Measurements from ENCODE around the gene COPG1.

The COPG1 gene

DNA sequence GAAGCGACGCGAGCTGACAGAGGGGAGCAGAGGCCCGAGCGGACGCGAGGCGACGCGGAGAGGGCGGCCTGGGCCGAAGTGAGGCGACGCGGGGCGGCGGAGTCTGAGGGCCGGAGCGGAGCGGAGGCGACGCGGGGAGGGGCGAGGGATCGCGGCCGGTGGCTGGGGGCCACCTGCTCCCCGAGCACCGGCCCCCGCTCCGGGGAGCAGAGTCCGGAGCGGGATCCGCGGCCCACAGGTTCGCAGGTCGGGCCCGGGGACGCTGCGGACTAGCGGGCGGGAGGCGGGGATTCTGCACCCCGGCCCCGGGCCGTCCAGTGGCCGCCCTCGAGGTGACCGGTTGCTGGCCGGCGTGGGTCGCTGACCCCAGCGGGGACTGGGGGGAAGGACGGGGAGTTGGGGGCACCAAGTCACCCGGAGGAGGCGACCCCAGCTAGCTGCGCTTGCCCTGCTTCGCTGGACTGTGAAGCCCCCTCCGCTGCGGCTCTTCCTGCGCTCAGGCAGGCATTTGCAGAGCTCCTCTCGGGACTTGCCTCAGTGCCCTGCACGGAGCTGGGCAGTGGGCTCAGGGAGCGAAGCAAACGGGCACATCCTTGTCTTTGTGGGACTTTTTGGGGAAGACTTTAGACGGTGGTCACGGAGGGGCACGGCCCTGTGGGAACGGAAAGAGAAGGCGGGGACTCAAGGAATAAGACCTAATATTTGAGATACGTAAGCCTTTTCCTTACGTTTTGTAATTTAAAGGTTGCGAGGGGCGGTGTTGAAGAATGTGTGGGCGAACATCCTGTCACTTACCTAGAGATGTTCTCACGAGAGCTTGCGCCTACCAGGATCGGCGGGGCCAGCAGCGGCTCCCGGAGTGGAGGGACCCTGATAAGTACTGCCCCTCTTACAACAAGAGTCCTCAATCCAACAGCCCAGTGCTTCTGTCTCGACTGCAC lies 29.8 kb downstream of the COPG1 start:
- peak; percentile 26 to 31 for ATAC-seq

DNA sequence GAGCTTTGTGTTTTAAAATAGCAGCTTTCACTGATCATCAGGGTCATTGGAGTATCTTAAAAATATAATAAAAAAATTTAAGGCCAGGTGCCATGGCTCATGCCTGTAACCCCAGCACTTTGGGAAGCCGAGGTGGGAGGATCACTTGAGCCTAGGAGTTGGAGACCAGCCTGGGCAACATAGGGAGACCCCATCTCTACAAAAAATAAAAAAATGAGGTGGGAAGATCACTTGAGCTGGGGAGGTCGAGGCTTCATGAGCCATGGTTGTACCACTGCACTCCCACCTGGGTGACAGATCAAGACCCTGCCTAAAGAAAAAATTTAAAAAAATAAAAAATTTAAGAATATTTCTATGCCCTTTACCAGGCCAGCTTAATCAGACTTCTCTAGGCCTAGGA lies 30.8 kb downstream of the COPG1 start:
- ATAC-seq: no peak

GRCh38 chr3:129281726-129282125 lies 32.3 kb downstream of the COPG1 start:
- no peak for ATAC-seq

DNA sequence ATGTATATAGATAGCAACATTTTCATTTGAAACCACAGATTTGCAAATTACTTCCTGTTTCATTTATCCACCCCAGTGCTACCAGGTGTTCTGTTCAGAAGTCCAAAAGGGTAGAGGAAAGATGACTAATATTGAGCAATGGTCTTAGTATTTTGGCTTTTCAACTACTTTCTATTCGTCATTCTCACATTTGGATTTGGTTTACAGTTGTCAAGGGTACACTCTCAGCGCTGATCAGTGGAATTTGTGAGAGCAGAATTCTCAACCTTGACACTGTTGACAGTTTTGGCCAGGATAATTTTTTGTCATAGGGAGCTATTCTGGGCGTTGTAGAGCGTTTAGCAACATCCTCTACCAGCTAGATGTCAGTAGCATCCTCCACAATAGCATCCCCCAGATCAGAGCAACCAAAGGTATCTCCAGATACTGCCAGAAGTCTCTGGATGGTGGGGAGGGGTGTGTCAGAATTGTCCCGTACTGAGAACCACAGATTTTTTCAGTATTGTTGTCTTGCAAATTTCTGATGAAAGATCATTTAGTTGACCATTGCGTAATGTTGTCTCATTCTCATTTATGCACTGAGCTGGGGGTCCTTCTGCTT lies 33.4 kb downstream of the COPG1 start:
- peak; percentile 56 to 64 for ATAC-seq

GRCh38 chr3:129286081-129286480 lies 36.7 kb downstream of the COPG1 start:
- ATAC-seq: no peak

GRCh38 chr3:129288446-129288845 lies 39.0 kb downstream of the COPG1 start:
- no peak for ATAC-seq

- no peak for ATAC-seq
These were observed 40.0 kb downstream of the COPG1 start for GRCh38 chr3:129289201-129289921.

- ATAC-seq: no peak
These were observed 42.0 kb downstream of the COPG1 start for GRCh38 chr3:129291236-129291886.

- no peak for ATAC-seq
These were observed 45.9 kb downstream of the COPG1 start for GRCh38 chr3:129295286-129295685.

DNA sequence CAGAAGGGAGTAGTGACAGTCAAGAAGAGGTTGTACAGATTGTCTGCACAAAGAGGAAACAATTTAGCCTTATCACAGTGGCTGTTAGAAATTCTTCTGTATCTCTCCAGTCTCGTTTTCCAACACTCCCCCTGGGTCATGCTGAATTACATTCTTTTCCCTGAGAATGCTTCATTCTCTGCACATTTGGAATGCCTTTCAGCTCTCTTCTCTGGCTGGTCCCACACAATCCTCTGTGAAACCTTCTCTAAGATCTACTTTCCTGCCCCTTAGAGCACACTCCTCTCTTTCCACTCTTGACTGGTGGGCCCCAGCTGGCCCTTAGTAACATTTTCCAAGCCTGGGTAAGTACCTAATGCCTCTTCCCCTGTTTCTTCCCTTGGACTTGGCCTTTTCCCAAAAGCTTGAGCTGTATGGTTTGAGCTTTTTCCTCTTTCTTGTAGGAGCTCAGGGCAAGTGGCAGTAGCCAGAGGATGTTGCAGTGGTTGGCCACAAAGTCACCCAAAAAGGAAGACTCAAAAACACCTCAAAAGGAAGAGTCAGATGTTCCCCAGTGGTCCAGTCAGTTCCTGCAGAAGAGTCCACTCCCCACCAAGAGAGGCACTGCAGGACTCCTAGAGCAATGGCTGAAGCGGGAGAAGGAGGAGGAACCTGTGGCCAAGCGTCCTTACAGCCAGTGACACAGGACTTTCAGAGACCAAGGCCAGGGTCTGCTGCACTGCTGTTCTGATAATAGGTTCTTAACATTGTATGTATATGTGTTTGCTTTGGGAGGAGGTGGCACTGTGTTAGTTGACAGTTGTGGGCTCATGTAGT lies 54.9 kb downstream of the COPG1 start:
- ATAC-seq: no peak

- ATAC-seq: no peak
These were observed 55.5 kb downstream of the COPG1 start for GRCh38 chr3:129304962-129305222.

DNA sequence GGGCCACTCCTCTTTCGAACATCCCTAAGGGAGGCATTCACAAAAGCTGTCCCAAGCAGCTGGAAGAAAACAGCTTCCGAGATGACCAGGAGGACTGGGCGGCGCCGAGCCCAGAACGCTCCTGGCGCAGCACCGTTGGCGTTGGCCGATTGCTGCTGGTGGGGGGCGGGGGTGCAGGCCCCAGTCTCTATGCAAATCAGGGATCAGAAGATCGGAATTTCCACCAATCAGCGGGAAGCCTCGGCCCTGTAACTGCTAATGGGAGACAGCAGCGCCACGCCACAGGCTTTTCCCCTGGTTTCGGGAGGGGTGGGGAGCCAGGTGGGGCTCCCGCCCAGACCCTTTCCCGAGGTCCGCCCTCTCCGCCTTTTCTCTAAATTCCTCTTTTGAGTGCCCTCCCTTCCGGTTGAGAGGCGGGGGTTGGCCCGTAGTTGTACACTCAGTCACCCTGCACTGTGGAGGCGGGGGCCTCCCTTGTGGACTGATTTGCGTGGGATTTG lies 56.2 kb downstream of the COPG1 start:
- ATAC-seq: peak; percentile 39 to 51

DNA sequence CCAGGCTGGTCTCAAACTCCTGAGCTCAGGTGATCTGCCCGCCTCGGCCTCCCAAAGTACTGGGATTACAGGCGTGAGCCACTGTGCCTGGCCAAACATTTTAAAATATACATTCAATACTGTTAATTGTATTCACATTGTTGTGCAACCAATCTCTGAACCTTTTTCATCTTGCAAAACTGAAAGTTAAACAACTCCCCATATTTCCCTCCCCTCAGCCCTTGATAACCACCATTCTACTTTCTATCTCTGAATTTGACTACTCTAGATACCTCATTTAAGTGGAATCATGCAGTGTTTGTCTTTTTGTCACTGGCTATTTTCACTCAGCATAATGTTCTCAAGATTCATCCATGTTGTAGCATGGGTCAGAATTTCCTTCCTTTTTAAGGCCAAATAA lies 59.2 kb downstream of the COPG1 start:
- peak; percentile 37 to 45 for ATAC-seq

- ATAC-seq: no peak
These were observed 61.0 kb downstream of the COPG1 start for GRCh38 chr3:129310111-129311011.

- no peak for ATAC-seq
These were observed 61.9 kb downstream of the COPG1 start for GRCh38 chr3:129311054-129311902.

GRCh38 chr3:129312021-129312639 lies 62.7 kb downstream of the COPG1 start:
- ATAC-seq: no peak

- no peak for ATAC-seq
These were observed 63.4 kb downstream of the COPG1 start for GRCh38 chr3:129312671-129313414.

- ATAC-seq: no peak
These were observed 63.9 kb downstream of the COPG1 start for GRCh38 chr3:129313415-129313664.
